Ishikawa (cell line): ENCODE data around the gene MT1F.

Source experiments
- CEBPB ChIP-seq: IDR thresholded peaks from 2 replicates; pipeline ENCODE4 v1.6.1; 2012
- CREB1 ChIP-seq: IDR thresholded peaks from 2 replicates; pipeline ENCODE4 v1.6.1; 2012; ENCODE audit warnings: low read depth
- EGR1 ChIP-seq: IDR thresholded peaks from 2 replicates; pipeline ENCODE4 v1.6.1; 2012
- EP300 ChIP-seq: IDR thresholded peaks from 2 replicates; pipeline ENCODE4 v1.6.1; 2012; ENCODE audit warnings: borderline replicate concordance
- FOXM1 ChIP-seq: IDR thresholded peaks from 2 replicates; pipeline ENCODE4 v1.6.1; 2012; ENCODE audit warnings: low read depth, borderline replicate concordance
- NFIC ChIP-seq: IDR thresholded peaks from 2 replicates; pipeline ENCODE4 v1.6.1; 2012
- RAD21 ChIP-seq: IDR thresholded peaks from 2 replicates; pipeline ENCODE4 v1.6.1; 2012; ENCODE audit warnings: low read depth
- TAF1 ChIP-seq: IDR thresholded peaks from 2 replicates; pipeline ENCODE4 v1.6.1; 2012; ENCODE audit warnings: low read depth, mild to moderate bottlenecking
- TCF12 ChIP-seq: IDR thresholded peaks from 2 replicates; pipeline ENCODE4 v1.6.1; 2012; ENCODE audit warnings: low read depth
- TEAD4 ChIP-seq: IDR thresholded peaks from 2 replicates; pipeline ENCODE4 v1.6.1; 2012
- YY1 ChIP-seq: IDR thresholded peaks from 2 replicates; pipeline ENCODE4 v1.6.1; 2012; ENCODE audit warnings: low read depth
- ZBTB7A ChIP-seq: IDR thresholded peaks from 2 replicates; pipeline ENCODE4 v1.6.1; 2012; ENCODE audit warnings: low read depth
- TF ChIP-seq, protein P1 (sequence below): IDR thresholded peaks from 2 replicates; pipeline ENCODE4 v1.6.1; 2012; ENCODE audit warnings: low read depth, mild to moderate bottlenecking
- TF ChIP-seq, protein P2 (sequence below): IDR thresholded peaks from 2 replicates; pipeline ENCODE4 v1.6.1; 2012
- TF ChIP-seq, protein P3 (sequence below): IDR thresholded peaks from 2 replicates; pipeline ENCODE4 v1.6.1; 2012

Gene MT1F

DNA sequence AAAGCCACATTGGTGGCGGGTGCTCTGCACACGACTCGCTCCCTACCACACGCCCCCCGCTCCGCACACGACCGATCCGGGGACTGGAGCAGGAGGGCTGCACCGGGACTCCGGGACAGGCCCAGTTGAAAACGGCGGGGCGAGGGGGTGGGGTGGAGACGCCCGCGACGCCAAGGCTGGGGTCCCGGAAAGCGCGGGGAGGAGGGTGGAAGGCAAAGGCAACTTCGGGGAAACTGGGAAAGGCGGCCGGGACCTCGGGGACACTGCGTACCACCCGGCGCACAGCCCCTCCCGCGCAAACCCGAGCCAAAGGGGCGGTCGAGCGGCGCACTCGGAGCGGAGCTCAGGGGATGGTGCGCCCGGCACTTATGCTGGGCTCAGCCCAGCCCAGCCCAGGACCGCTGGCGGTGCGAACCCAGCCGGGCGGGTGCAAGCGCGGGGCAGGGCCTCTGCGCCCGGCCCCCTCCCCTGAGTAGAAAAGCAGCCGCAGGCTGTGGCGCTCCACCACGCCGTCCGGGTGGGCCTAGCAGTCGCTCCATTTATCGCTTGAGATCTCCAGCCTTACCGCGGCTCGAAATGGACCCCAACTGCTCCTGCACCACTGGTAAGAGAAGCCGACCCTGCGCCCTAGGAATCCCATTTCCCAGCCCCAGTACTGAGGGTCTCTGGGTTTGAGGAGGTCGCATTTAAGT lies 25.5 kb upstream of the MT1F start, which contains the start of gene MT1M:
TSS of gene MT1M (plus strand) at position 504 of the 692 bp plus-strand sequence. CDS start at position 577, 73 bp downstream.
- TF ChIP-seq EP300 (no peak), CEBPB (no peak), TCF12 (no peak), TEAD4 (no peak), RAD21 (no peak), TAF1 (no peak), ZBTB7A (no peak), EGR1 (no peak), NFIC (no peak)
- TF ChIP-seq, protein P1, sequence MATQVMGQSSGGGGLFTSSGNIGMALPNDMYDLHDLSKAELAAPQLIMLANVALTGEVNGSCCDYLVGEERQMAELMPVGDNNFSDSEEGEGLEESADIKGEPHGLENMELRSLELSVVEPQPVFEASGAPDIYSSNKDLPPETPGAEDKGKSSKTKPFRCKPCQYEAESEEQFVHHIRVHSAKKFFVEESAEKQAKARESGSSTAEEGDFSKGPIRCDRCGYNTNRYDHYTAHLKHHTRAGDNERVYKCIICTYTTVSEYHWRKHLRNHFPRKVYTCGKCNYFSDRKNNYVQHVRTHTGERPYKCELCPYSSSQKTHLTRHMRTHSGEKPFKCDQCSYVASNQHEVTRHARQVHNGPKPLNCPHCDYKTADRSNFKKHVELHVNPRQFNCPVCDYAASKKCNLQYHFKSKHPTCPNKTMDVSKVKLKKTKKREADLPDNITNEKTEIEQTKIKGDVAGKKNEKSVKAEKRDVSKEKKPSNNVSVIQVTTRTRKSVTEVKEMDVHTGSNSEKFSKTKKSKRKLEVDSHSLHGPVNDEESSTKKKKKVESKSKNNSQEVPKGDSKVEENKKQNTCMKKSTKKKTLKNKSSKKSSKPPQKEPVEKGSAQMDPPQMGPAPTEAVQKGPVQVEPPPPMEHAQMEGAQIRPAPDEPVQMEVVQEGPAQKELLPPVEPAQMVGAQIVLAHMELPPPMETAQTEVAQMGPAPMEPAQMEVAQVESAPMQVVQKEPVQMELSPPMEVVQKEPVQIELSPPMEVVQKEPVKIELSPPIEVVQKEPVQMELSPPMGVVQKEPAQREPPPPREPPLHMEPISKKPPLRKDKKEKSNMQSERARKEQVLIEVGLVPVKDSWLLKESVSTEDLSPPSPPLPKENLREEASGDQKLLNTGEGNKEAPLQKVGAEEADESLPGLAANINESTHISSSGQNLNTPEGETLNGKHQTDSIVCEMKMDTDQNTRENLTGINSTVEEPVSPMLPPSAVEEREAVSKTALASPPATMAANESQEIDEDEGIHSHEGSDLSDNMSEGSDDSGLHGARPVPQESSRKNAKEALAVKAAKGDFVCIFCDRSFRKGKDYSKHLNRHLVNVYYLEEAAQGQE: no peak

DNA sequence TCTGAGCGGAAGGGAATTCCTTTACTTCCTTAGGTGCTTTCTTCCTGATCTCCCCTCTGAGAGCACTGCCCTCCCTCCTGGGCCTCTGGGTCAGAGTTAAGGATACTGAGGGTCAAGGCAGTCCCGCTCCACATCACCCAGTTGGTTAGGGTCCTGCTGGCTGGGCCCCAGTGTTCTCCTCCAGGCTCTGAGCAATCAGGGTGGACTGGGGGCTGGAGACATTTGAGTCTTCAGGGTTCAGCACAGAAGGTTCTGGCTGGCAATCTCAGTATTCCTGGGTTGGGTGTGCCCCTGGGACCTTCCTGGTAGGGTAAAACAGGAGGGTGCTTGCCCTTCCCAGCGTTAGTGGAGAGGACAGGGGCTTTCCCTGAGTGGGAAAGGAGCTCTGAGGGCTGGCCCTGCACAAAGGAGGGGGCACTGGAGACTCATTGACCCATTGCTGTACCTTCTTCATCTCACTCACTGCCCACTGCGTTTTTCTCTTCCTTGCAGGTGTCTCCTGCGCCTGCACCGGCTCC lies 24.9 kb upstream of the MT1F start:
- no peak for TF ChIP-seq ZBTB7A
- no peak for TF ChIP-seq RAD21
- no peak for TF ChIP-seq EGR1
- TF ChIP-seq, protein P2, sequence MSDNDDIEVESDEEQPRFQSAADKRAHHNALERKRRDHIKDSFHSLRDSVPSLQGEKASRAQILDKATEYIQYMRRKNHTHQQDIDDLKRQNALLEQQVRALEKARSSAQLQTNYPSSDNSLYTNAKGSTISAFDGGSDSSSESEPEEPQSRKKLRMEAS: no peak
- TF ChIP-seq, protein P1: no peak
- TF ChIP-seq YY1: no peak
- TF ChIP-seq TAF1: no peak
- no peak for TF ChIP-seq TEAD4
- TF ChIP-seq CREB1: no peak
- TF ChIP-seq CEBPB: no peak
- TF ChIP-seq, protein P3, sequence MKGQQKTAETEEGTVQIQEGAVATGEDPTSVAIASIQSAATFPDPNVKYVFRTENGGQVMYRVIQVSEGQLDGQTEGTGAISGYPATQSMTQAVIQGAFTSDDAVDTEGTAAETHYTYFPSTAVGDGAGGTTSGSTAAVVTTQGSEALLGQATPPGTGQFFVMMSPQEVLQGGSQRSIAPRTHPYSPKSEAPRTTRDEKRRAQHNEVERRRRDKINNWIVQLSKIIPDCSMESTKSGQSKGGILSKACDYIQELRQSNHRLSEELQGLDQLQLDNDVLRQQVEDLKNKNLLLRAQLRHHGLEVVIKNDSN: no peak
- no peak for TF ChIP-seq TCF12
- TF ChIP-seq EP300: no peak

DNA sequence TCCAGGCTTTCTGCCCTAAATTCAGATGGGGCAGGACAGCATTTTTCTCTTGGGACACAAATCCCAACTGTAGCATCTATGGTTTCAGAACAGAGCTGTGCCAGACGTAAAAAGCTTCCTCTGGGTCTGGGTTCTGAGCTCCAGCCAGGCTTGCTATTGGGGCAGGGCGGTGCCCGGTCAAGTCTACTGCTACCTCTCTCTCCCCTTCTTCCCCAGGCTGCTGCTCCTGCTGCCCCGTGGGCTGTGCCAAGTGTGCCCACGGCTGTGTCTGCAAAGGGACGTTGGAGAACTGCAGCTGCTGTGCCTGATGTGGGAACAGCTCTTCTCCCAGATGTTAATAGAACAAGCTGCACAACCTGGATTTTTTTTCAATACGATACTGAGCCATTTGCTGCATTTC lies 24.2 kb upstream of the MT1F start:
- no peak for TF ChIP-seq TCF12
- TF ChIP-seq TEAD4: no peak
- TF ChIP-seq, protein P1: no peak
- no peak for TF ChIP-seq NFIC
- TF ChIP-seq, protein P2: no peak
- no peak for TF ChIP-seq EGR1
- TF ChIP-seq, protein P3: no peak
- no peak for TF ChIP-seq TAF1
- no peak for TF ChIP-seq RAD21
- no peak for TF ChIP-seq FOXM1
- TF ChIP-seq CREB1: no peak
- no peak for TF ChIP-seq CEBPB
- no peak for TF ChIP-seq EP300
- TF ChIP-seq YY1: no peak
- no peak for TF ChIP-seq ZBTB7A

DNA sequence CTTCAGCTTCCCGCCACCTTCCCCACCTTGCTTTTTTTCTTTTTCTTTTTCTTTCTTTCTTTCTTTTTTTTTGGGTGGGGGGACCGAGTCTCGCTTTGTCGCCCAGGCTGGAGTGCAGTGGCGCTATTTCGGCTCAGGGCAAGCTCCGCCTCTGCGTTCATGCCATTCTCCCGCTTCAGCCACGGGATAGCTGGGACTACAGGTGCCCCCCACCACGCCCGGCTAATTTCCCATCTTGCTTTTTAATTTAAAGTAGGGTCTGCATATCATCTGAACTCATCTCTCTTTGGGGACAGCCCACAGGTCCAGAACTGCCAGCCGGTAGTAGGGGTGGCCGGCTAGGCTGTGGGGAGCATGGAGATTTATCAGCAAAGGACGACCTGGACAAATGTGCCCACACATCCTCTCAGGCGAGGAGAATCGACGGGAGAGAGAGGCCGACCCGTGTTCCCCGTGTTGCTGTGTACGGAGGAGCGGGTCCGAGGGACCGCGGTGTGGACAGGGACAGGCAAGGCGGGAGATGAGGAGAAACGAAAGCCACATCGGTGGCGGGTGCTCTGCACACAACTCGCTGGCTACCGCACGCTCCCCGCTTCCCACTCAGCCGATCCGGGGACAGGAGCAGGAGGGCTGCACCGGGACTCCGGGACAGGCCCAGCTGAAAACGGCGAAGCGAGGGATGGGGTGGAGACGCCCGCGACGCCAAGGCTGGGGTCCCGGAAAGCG lies 22.9 kb upstream of the MT1F start:
- TF ChIP-seq, protein P1: no peak
- TF ChIP-seq RAD21: no peak
- no peak for TF ChIP-seq EP300
- TF ChIP-seq CEBPB: no peak
- TF ChIP-seq CREB1: no peak
- TF ChIP-seq TCF12: no peak
- TF ChIP-seq NFIC: no peak
- no peak for TF ChIP-seq YY1
- no peak for TF ChIP-seq EGR1
- no peak for TF ChIP-seq TAF1
- TF ChIP-seq, protein P2: no peak
- TF ChIP-seq, protein P3: no peak
- TF ChIP-seq ZBTB7A: no peak
- TF ChIP-seq TEAD4: no peak
- TF ChIP-seq FOXM1: no peak
